Neuronal stem cell (in vitro differentiated cells): ENCODE data around the gene NIPAL4.

Experiments used
- DNase-seq: peaks from one replicate; pipeline ENCODE4 v3.0.0-alpha.2; 2013; ENCODE audit warnings: low spot score
- H2AFZ ChIP-seq: one replicate; pipeline ENCODE4 v1.6.1; 2013; ENCODE audit warnings: mild to moderate bottlenecking, low read length, inconsistent platforms
- H2AK5ac ChIP-seq: 2 replicates; pipeline ENCODE4 v1.6.1; 2013; ENCODE audit warnings: low read depth, mild to moderate bottlenecking, inconsistent platforms, low read length, moderate library complexity, mixed read lengths
- H2BK120ac ChIP-seq: 2 replicates; pipeline ENCODE4 v1.6.1; 2013; ENCODE audit warnings: low read depth, mild to moderate bottlenecking, inconsistent platforms, low read length, moderate library complexity, mixed read lengths
- H2BK12ac ChIP-seq: one replicate; pipeline ENCODE4 v1.6.1; 2013; ENCODE audit warnings: low read length, inconsistent platforms
- H2BK15ac ChIP-seq: 2 replicates; pipeline ENCODE4 v1.6.1; 2013; ENCODE audit warnings: mild to moderate bottlenecking, low read length, inconsistent platforms, mixed read lengths
- H2BK5ac ChIP-seq: one replicate; pipeline ENCODE4 v1.6.1; 2013; ENCODE audit warnings: inconsistent platforms, mild to moderate bottlenecking, low read length, moderate library complexity
- H3K14ac ChIP-seq: one replicate; pipeline ENCODE4 v1.6.1; 2013; ENCODE audit warnings: low read length, inconsistent platforms
- H3K18ac ChIP-seq: 2 replicates; pipeline ENCODE4 v1.6.1; 2013; ENCODE audit warnings: low read length, inconsistent platforms
- H3K23ac ChIP-seq: 2 replicates; pipeline ENCODE4 v1.6.1; 2013; ENCODE audit warnings: low read depth, mild to moderate bottlenecking, mixed read lengths, low read length, inconsistent platforms; ENCODE audit not compliant: poor library complexity
- H3K27ac ChIP-seq: replicated peaks from 3 replicates; pipeline ENCODE4 v1.5.1; 2013; ENCODE audit warnings: low read length, inconsistent platforms
- H3K27me3 ChIP-seq, 3 experiments: 2 replicates each; pipeline ENCODE4 v1.6.1; 2013; ENCODE audit warnings: low read length in 3 of 3, mild to moderate bottlenecking in 2 of 3, inconsistent platforms in 1 of 3, low read depth in 1 of 3, mixed read lengths in 1 of 3, moderate library complexity in 1 of 3; ENCODE audit not compliant: control insufficient read depth in 3 of 3, insufficient read depth in 3 of 3
- H3K36me3 ChIP-seq, 2 donors: replicated peaks in 1 of 2; 2 replicates each; pipeline ENCODE4 v1.6.1; 2013; ENCODE audit warnings: low read length in 2 of 2; ENCODE audit not compliant: control insufficient read depth in 2 of 2, insufficient read depth in 2 of 2
- H3K4ac ChIP-seq: 2 replicates; pipeline ENCODE4 v1.6.1; 2013; ENCODE audit warnings: inconsistent platforms, mild to moderate bottlenecking, low read length, moderate library complexity
- H3K4me1 ChIP-seq, 2 donors: 1 replicate in 1 of 2; 2 replicates in 1 of 2; pipeline ENCODE4 v1.6.1; 2013; ENCODE audit warnings: low read length in 2 of 2, low read depth in 1 of 2; ENCODE audit not compliant: control insufficient read depth in 2 of 2, insufficient read depth in 1 of 2
- H3K4me2 ChIP-seq: one replicate; pipeline ENCODE4 v1.6.1; 2013; ENCODE audit warnings: mild to moderate bottlenecking, low read length, inconsistent platforms; ENCODE audit not compliant: insufficient read depth, poor library complexity, severe bottlenecking
- H3K4me3 ChIP-seq, 2 donors: 2 replicates each; pipeline ENCODE4 v1.5.1; 2013; ENCODE audit warnings: low read length in 2 of 2, mild to moderate bottlenecking in 2 of 2, inconsistent platforms in 1 of 2, moderate library complexity in 1 of 2
- H3K79me1 ChIP-seq: one replicate; pipeline ENCODE4 v1.6.1; 2013; ENCODE audit warnings: low read depth, mild to moderate bottlenecking, inconsistent platforms, low read length, moderate library complexity
- H3K9ac ChIP-seq: one replicate; pipeline ENCODE4 v1.6.1; 2013; ENCODE audit warnings: mild to moderate bottlenecking, low read depth, low read length, inconsistent platforms; ENCODE audit not compliant: poor library complexity
- H3K9me3 ChIP-seq, 2 donors: replicated peaks in 1 of 2; 2 replicates each; pipeline versions ENCODE3 to v1.6.1; 2013; ENCODE audit warnings: low read length in 2 of 2, mild to moderate bottlenecking in 2 of 2, inconsistent platforms in 1 of 2, low read depth in 1 of 2, mixed read lengths in 1 of 2, moderate library complexity in 1 of 2; ENCODE audit not compliant: control insufficient read depth in 2 of 2, insufficient read depth in 1 of 2
- H4K8ac ChIP-seq: one replicate; pipeline ENCODE4 v1.6.1; 2013; ENCODE audit warnings: low read depth, mild to moderate bottlenecking, inconsistent platforms, low read length, moderate library complexity
- H4K91ac ChIP-seq: one replicate; pipeline ENCODE4 v1.6.1; 2013; ENCODE audit warnings: low read length, low read depth, mild to moderate bottlenecking, inconsistent platforms; ENCODE audit not compliant: poor library complexity
- WGBS, 2 donors: extraction: QIAGEN DNeasy Blood & Tissue Kit; methylation state at CpG; one replicate each; pipeline ENCODE4 v1.1.7; 2013; ENCODE audit warnings: missing lambda C conversion rate in 2 of 2, mixed read lengths in 1 of 2; ENCODE audit not compliant: insufficient read length in 2 of 2, insufficient replicate concordance in 1 of 2; ENCODE audit errors: extremely low coverage in 2 of 2; 5-methylcytosine and 5-hydroxymethylcytosine counted together

NIPAL4 gene

DNA sequence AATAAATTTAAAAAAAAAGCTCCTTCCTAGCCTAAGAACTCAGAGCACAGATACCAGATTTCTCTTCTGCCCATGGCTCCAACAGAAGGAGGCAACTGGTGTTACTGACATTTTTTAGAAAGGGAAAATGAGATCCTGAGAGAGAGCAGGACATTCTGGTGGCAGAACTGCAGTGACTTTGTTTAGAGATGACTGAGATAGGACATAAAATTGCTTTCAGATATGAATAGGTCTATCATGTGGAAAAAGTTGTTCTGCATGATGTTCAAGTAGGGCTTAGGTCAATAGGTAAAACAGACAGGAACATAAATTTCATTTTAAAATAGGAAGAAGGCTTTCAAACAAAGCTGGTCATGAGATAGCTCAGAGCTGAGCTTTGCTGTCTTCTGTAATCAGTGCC is 49.6 kb downstream of the NIPAL4 start:
- Histone ChIP-seq H3K4me3 (no peak overlapping the region), H3K79me1 (no peaks in the 10 kb centered on the region), H3K4ac (no peak overlapping the region), H3K9ac (no peak overlapping the region), H2AK5ac (no peak overlapping the region), H3K4me2 (no peak overlapping the region), H2BK12ac (no peak overlapping the region), H2AFZ (no peak overlapping the region), H2BK5ac (no peak overlapping the region), H2BK15ac (no peak overlapping the region), H4K8ac (no peak overlapping the region), H3K36me3 (peaks cover 0 to 15% of the 10 kb centered on the region in 2 donors), H4K91ac (no peak overlapping the region), H3K4me1 (no peaks in the 10 kb centered on the region), H3K14ac (no peak overlapping the region), H3K9me3 (no peaks in the 10 kb centered on the region), H3K18ac (no peak overlapping the region), H3K27ac (no peak overlapping the region), H3K23ac (no peak overlapping the region), H3K27me3 (no peaks in the 10 kb centered on the region), H2BK120ac (no peak overlapping the region)
- DNase-seq, result no peak

- Histone ChIP-seq H3K4me3 (no peak overlapping the region), H2BK120ac (no peak overlapping the region), H4K91ac (no peak overlapping the region), H3K9ac (no peak overlapping the region), H2AFZ (no peak overlapping the region), H3K36me3 (peaks cover 0 to 15% of the 10 kb centered on the region in 2 donors), H2BK12ac (no peak overlapping the region), H3K14ac (no peak overlapping the region), H2BK5ac (no peak overlapping the region), H3K4ac (no peak overlapping the region), H3K9me3 (no peaks in the 10 kb centered on the region), H3K4me1 (no peaks in the 10 kb centered on the region), H2BK15ac (no peak overlapping the region), H3K27me3 (no peaks in the 10 kb centered on the region), H3K4me2 (no peak overlapping the region), H3K27ac (no peak overlapping the region), H3K79me1 (no peaks in the 10 kb centered on the region), H4K8ac (no peak overlapping the region), H2AK5ac (no peak overlapping the region), H3K18ac (no peak overlapping the region), H3K23ac (no peak overlapping the region)
- DNase-seq, result no peak
- no CpG with 5 or more reads among the region's 5 CpGs for WGBS, 2 donors
These were observed 50.7 kb downstream of the NIPAL4 start for GRCh38 chr5:157510682-157511081.

GRCh38 chr5:157511651-157512644 is 51.9 kb downstream of the NIPAL4 start:
- Histone ChIP-seq H2BK120ac (no peak overlapping the region), H3K9me3 (no peaks in the 10 kb centered on the region), H2BK15ac (no peak overlapping the region), H3K4ac (no peak overlapping the region), H3K23ac (no peak overlapping the region), H3K36me3 (peaks cover 0 to 14% of the 10 kb centered on the region in 2 donors), H3K27me3 (no peaks in the 10 kb centered on the region), H2AK5ac (no peak overlapping the region), H3K9ac (no peak overlapping the region), H2BK5ac (no peak overlapping the region), H3K4me3 (no peak overlapping the region), H3K18ac (no peak overlapping the region), H2BK12ac (no peak overlapping the region), H3K79me1 (no peaks in the 10 kb centered on the region), H3K4me2 (no peak overlapping the region), H3K4me1 (no peaks in the 10 kb centered on the region), H2AFZ (peak overlapping the region; percentile 55), H3K27ac (no peak overlapping the region), H4K91ac (no peak overlapping the region), H3K14ac (no peak overlapping the region), H4K8ac (no peak overlapping the region)
- no CpG with 5 or more reads among the region's 9 CpGs for WGBS, 2 donors
- DNase-seq, result no peak

- Histone ChIP-seq H3K36me3 (peaks cover 0 to 11% of the 10 kb centered on the region in 2 donors), H3K4me3 (no peak overlapping the region), H3K4me1 (peaks cover 0 to 2% of the 10 kb centered on the region in 2 donors), H2BK5ac (no peak overlapping the region), H2AK5ac (no peak overlapping the region), H3K9me3 (no peaks in the 10 kb centered on the region), H3K18ac (no peak overlapping the region), H4K91ac (no peak overlapping the region), H3K27me3 (no peaks in the 10 kb centered on the region), H2BK12ac (no peak overlapping the region), H2AFZ (no peak overlapping the region), H3K9ac (no peak overlapping the region), H3K4ac (no peak overlapping the region), H2BK15ac (no peak overlapping the region), H3K79me1 (no peaks in the 10 kb centered on the region), H2BK120ac (no peak overlapping the region), H3K4me2 (no peak overlapping the region), H3K27ac (no peak overlapping the region), H4K8ac (no peak overlapping the region), H3K14ac (no peak overlapping the region), H3K23ac (no peak overlapping the region)
- DNase-seq, result no peak
- no CpG with 5 or more reads among the region's 8 CpGs for WGBS, 2 donors
These were observed 53.2 kb downstream of the NIPAL4 start for GRCh38 chr5:157513182-157513581.
